HT1080 (cell line): ENCODE measurements around the gene ARHGAP36. TPM values are rescaled to one million over a fixed set of nuclear protein-coding genes. Genes with fewer than 3 reads are reported as not detected.

Experiments
- DNase-seq: peaks from one replicate; pipeline ENCODE4 v3.0.0-alpha.2; 2015; ENCODE audit warnings: low read depth
- total RNA-seq: library from RNA; depleted of rRNA; stranded (reverse); fragments of >200 nt; shearing (Covaris generic); gene quantifications from 2 replicates; pipeline ENCODE4 v1.2.3, GENCODE V29; 2014; rRNA removed

Gene ARHGAP36
- total RNA-seq, 1 experiment from 2014 or later, result not detected

DNA sequence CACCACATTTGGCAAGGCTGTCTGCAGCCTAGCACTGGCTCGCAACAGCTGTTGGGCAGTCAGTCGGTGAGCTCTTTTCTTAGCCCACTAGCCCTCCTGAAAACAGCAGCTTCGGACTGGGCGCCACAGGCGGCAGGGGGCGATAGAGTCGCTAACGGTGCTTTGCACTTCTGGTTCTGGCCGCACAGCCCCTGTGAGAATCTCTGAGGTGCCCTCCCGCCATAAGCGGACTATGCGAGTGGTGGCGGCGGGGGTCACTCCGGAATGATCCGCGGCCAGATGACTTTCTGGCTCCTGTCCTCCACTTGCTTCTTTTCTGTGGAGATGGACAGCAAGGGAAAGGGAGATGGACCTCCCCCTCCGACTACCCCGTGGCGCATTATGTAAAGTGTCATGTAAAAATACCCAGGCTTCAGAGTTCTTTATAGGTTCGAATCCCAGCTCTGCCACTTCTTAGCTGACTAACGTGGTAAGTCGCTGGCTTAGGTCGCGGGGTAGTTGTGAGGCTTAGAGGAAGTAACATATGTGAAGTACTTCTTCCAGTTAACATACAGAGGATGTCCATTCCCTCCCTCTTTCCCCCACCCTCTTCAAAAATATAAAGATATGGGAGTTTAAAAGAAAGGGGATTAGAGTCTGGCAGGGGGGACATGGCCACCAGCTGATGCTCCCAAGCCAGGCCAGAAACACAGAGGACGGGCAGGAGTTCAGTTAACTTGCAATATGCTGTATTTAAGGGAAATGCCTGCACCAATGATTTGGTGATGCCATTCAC lies 11.0 kb downstream of the ARHGAP36 start:
- DNase-seq, result peak; percentile 58

DNA sequence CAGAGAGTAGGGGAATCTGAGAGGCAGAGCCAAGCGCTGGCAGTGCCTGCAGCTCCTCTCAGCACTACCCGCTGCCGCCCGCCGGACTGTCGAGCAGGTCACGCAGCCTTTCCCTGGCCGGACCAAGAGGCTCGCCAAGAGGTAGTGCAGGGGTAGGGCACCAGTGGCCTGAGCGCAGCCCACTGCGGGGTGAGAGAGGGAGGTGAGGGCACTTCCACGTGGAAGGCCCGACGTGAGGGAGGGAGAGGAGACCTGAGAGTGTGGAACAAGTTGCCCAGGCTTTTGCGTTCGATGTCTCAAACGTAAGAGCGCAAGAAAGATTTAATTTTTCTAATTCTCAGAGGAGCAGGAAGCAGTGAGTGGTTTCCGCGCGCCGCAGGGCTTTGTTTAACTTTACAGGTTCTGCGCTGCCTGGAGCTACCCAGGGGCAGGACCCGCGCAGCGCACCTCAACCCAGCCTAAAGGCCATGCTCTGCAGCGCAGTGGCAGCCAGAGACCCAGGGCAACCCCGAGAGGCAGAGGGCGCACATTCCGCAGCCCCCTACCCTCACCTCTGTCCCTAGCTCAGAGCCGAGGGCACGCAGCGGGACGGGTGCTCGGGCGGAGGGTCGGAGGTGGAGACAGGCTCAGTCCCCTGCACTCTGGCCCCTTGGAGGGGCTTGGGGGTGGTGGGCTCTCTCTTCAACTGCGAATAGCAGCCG lies 14.9 kb downstream of the ARHGAP36 start:
- DNase-seq, result no peak

DNA sequence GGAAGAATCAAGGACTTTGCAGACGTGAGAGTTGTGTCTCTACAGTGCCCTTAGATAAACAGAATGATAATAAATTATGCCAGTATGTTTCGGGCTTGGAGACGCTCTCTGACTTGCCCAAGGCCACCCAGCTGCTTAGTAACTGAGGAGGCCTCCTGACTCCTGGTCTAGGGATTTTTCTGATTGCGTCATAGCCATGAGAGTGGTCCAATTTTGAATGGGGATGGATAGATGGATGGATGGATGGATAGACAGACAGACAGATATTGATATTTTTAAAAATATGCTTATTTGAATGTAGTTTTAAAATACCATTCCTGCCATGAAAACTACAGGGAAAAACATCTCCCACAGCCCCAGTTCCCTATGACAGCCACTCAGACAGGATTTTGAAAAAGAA lies 15.5 kb downstream of the ARHGAP36 start:
- no peak for DNase-seq

DNA sequence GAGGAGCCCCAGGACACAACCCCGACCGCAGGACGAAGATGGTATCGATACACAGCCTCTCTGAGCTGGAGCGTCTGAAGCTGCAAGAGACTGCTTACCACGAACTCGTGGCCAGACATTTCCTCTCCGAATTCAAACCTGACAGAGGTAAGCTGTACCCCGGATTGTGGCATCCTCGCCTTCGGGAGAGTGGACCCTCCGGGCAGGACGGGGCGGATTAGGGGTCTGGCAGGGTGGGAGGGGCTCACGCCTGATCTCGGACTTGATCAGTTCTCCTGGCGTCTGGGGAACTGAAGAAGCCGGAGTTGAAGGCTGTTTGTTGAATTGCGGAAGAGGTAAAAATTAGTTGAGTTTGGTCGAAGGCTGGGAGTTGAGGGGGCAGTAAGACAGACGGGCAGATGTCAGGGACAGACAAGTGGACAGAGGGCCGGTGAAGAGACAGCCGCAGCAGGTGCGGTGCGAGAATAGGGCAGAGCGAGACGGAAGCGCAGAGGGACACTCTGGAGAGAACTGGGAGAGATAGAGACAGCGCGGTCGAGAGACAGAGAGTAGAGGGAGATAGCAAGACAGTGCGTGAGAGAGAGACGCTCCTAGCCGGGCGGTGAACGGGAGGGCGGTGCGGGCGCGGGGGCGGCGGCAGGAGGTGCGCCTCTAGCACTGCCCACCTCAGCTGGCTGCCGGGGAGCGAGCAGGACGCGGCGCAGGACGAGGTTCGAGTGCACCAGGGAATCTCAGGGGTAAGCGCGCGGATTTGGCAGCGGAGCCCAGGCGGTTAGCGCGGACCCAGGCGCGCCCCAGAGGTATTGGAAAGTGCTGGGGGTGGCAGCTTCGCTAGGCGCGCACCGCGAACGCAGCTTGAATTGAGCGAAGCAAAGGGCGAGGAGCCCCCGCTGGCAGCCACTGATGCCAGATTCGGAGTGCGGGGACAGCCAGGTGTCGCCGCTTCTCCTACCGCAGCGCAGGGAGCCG lies 23.9 kb downstream of the ARHGAP36 start:
- DNase-seq, result no peak

DNA sequence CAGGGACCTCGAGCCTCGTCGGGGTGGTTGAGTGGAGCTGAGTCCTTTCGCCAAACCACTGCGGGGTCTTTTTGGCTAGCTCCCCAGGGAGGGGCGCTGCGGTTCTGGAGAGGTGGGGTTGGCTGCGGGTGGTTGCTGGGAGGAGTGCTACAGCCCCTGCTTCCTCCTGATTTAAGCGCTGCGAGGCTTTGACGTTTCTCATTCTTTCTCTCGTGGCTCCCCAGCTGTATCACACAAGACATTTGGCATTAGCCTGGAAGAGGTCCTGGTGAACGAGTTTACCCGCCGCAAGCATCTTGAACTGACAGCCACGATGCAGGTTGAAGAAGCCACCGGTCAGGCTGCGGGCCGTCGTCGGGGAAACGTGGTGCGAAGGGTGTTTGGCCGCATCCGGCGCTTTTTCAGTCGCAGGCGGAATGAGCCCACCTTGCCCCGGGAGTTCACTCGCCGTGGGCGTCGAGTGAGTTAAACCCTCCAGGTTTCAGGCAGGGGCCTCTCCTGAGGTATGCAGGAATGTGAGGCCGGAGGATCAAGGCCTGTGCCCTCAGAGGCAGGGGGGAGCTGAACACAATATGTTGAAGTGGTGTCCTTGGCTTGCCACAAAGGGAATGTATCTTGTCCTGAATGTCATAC lies 25.5 kb downstream of the ARHGAP36 start:
- DNase-seq, result no peak

DNA sequence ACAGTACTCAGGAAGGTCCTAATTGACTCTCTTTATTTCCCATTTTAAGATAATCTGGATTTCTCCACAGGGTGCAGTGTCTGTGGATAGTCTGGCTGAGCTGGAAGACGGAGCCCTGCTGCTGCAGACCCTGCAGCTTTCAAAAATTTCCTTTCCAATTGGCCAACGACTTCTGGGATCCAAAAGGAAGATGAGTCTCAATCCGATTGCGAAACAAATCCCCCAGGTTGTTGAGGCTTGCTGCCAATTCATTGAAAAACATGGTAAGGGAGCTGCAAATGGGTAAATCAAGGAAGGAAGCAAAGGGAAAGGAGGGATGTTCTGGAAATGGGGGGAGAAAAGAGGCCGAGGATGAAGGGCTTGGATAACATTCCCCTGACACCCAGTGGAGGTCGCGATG lies 26.0 kb downstream of the ARHGAP36 start:
- no peak for DNase-seq

DNA sequence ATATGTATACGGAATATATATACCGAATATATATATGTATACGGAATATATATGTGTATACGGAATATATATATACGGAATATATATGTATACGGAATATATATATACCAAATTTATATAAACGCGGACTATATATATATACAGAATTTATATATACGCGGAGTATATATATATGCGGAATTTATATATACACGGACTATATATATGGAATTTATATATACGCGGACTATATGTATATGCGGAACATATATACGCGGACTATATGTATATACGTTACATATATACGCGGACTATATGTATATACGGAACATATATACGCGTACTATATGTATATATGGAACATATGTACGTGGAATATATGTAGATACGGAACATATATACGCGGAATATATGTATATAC lies 78.6 kb downstream of the ARHGAP36 start:
- DNase-seq, result no peak

DNA sequence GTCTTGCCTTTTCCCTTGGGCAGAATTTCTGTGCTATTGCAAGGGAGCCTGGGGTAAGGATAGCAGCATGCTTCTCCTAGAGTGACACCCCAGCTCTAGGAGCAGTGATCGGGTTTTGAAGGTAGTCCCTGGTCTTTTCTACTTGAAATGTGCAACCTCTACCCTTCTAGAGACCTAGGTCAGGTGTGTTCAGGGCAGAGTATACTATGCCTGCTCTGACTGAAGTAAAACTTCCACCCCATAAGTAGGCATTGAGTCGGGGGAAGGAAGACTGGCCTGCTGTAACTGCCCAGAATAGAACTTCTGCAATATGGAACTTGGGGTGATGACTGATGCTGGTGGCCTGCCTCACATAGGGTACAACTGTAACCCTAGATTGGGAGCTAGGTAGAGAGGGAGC lies 80.9 kb downstream of the ARHGAP36 start:
- no peak for DNase-seq

Other genes with a start within 250 kb of the ARHGAP36 start
- 13.5 and 14.1 TPM in 2 replicates for gene ENOX2, start 155.1 kb upstream of the ARHGAP36 start, total RNA-seq
- gene IGSF1, start 231.0 kb downstream of the ARHGAP36 start, total RNA-seq, result 0.47 and 0.84 TPM in 2 replicates